NT2/D1 (cell line): ENCODE measurements around the gene ITGA7.

Source experiments
- SUZ12 ChIP-seq: IDR thresholded peaks from 2 replicates; pipeline ENCODE4 v1.6.1; 2011; ENCODE audit not compliant: insufficient read length, insufficient read depth; ENCODE audit errors: extremely low read depth
- YY1 ChIP-seq: IDR thresholded peaks from 2 replicates; pipeline ENCODE4 v1.6.1; 2011; ENCODE audit not compliant: insufficient read length, insufficient read depth
- ZNF274 ChIP-seq: IDR thresholded peaks from 2 replicates; pipeline ENCODE4 v1.6.1; 2011; ENCODE audit warnings: mild to moderate bottlenecking, low read depth, low read length

- no peak for TF ChIP-seq YY1
- no peak for TF ChIP-seq SUZ12
- TF ChIP-seq ZNF274 = no peak
These were observed 71.5 kb downstream of the ITGA7 start for GRCh38 chr12:55636116-55636655.
